NCI-H2171 treated with DMSO at 0.1 percent for 48 hours (cell line): ENCODE measurements around the gene ETS1.

Experiments
- DNase-seq: peaks from one replicate; lab custom pipeline; 2025; lab: John Stamatoyannopoulos, UW

ETS1 gene

GRCh38 chr11:128592454-128592853 is 5.1 kb upstream of the ETS1 start:
- DNase-seq = no peak

DNA sequence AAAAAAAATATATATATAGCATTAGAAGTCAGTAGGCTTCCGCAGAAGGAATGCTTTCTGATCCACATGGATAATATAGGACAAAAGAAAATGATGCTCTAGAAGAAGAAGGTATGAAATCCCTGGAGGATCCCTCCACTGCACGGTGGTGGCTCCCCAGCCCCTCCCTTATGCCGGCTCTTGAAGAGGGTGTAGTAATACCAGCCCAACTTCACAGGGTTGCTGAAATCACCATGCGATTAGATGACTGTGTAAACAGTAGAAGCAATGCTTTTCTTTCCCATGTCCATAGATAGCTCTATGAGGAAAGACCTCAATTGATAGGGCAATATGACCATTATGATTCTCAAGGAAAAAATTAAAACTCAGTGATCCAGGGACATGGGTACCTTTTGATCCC is 3.2 kb upstream of the ETS1 start:
- no peak for DNase-seq

DNA sequence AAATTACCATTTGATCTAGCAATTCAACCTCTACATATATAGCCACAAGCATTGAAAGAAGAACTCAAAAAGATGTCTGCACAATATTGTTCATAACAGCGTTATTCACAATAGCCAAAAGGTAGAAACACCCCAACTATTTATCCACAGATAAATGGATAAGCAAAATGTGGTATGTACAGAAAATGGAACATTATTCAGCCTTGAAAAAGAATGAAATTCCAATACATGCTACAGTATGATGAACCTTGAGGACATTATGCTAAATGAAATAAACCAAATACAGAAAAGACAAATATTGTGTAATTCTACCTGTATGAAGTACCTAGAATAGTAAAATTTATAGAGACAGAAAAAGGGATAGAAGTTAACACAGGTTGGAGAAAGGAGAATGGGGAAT is 2.6 kb upstream of the ETS1 start:
- DNase-seq = no peak

GRCh38 chr11:128588093-128588492 is 735 bp upstream of the ETS1 start:
- DNase-seq = no peak

- no peak for DNase-seq
Observed at GRCh38 chr11:128586689-128587088, 669 bp downstream of the ETS1 start.

DNA sequence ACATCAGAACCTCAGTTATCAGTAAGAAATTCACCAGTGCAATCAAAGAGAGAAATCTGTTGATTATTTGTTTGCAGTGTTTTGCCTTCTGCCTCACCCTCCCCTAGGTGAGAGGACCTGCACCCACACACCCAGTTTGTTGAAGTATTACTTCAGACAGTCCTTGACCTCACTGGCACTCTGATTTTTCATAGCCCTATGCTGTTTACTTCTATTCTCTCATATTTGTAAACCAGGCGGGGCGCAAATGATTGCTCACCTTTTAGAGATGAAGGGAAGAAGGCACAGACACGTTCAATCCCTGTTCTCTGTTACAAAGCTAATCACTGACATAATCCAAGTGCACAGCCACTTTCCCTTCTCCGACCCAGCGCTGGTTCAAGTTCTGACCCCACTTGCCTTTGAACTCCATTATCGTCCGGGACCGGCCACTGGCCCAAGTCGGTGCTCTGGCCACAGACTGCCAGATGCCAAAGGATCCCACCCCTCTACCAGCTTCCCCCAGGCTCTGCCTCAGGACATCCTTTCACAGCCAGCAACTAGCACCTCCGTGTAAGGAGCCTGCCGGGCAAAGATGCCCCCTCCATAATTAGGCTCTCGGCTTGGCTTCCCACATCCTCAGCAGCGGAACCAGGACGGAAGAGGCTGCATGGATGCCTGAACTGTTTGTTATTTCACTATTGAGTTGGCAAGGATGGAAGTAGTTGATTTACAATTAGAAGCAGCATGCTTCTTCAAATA is 1.7 kb downstream of the ETS1 start:
- no peak for DNase-seq

GRCh38 chr11:128584253-128584652 is 3.1 kb downstream of the ETS1 start:
- DNase-seq = no peak

DNA sequence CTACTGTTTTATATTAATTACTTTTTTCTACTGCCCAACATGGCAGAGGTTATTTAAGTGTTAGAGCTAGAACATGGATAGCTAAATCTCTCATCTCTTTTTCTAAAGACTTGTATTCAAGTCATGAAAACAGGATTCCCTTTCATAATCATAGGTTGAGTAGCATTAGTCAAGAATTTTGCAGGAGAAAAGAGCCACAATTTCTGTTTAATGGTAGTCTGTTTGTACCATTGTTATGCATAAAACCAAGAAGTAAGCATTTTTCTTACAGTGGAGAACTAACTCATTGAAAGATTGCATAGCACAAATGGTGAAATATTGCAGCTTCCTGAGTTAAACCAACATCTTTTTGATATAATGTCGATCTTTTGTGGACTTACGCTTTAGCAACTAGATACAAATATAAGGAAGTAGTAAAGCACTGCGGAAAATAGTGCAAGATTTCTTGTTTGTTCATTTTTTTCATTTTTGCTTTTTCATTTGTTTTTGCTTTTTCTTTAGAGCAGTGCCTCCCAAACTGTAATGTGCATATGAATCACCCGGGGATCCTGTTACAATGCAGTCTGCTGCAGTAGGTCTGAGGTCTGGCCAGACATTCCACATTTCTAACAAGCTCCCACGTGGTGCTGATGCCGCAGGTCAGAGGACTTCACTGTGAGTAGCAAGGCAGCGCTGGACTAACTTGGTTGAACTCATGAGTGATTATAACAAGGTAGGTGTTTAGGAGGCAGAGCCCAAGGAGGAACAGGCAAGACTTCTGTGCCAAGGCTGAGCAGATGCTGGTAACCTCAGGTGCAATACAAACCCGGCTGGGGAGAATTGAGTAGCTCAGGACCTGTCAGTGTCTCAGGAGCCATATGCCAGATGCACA is 4.6 kb downstream of the ETS1 start:
- peak; percentile 2 for DNase-seq

DNA sequence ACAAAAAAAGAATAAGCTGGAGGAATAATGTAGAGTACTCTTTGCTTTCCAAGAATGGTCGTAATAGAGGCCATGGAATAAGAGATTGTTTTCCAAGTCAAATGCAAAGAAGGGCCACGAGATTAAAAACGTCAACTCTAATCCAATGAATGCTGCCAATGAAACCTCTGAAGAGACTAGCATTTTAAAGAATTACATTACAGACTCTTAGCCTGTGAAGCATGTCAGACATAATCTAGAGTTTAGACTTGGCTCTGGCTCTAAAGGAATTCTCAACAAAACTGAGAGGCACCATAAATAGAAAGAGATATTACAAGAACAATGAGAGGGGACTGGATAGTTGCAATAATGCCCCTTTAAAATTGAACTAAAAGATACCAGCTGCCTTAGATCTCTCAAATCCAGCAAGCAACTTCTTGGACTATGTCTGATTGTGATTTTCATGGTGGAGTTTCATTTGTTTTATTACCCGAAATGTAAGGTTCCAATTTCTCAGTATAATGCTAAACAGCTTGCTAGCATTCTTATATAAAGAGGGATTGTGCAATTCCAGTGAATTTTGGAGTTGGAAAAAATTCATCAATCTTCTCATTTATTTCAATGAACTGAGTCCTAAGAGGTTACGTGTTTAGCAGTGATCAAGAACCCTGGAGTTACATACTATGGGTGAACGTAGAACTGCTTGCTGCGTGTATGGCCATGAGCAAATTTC is 5.6 kb downstream of the ETS1 start:
- DNase-seq = no peak

DNA sequence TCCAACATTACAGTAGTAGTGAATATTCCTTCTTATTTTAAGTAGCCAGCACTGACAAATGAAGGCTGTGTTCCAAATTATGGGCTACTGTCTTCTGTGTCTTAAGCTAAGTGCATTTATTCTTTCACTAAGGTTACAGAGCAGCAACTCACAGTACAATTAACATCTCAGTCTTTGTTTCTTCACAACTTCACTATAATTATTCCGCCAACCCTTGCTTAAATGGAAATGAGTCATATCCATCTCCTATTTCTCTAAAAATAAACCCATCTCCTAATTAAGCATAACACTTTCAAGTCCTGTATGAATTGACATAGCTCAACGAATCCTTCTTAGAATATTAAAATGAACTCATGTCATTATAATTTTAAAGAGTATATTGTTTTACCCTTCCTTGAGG is 6.7 kb downstream of the ETS1 start:
- no peak for DNase-seq

DNA sequence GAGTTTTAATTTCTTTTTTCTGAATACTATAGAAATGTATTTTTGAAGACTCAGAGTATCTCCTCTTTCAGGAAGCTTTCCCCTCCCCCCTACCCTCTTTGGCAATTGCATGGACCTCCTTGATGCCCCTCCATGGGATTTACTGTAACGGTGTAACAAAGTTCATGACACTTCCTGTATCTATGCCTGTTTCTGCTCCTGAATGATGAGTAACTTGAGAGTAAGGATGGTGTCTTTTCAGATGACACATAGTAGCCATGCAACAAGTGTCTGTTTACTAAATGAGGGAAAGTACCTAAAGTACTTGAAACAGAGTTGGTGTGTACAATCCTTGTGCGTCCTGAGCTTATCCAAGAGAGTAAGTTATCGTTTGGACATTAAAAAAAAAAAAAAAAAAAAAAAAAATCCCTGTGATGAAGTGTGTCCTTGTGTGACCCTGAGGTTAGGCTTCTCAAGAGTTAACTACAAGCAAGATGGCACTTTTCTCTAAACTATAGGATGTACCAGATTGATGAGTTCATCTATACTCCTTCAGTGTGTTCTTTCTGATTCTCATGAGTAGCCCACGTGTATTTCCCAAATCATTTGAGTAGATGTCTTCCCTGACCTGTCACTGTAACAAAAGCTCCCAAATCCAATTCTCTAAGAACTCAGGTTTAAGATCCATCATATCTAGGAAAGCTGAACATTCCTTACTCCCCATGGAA is 7.4 kb downstream of the ETS1 start:
- no peak for DNase-seq

GRCh38 chr11:128576555-128576954 is 10.8 kb downstream of the ETS1 start:
- DNase-seq = no peak

- no peak for DNase-seq
Observed at GRCh38 chr11:128575961-128576350, 11.4 kb downstream of the ETS1 start.

GRCh38 chr11:128575174-128575960 is 12.0 kb downstream of the ETS1 start:
- DNase-seq = no peak

GRCh38 chr11:128574576-128575011 is 12.8 kb downstream of the ETS1 start:
- DNase-seq = no peak

- DNase-seq = no peak
Observed at GRCh38 chr11:128573638-128574037, 13.7 kb downstream of the ETS1 start.

DNA sequence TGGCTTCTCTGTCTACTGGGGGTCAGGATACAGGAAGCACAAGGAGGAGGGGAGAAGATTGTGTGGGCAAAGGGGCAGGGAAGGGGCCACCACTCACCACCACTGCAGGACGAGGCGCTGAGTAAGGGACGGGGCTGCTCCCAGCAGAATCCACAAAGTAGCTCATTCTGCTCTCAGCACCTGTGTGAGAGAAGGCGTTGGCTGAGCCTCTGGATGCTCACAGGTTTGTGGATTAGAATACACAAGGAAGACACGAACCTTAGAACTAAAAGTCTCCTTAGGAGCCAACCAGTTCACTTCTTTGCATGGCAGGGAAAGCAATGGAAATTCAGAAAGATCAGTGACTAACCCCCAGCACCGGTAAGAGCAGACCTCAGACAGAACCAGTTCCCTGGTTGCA is 14.4 kb downstream of the ETS1 start:
- DNase-seq = no peak

- no peak for DNase-seq
Observed at GRCh38 chr11:128570632-128571031, 16.7 kb downstream of the ETS1 start.

DNA sequence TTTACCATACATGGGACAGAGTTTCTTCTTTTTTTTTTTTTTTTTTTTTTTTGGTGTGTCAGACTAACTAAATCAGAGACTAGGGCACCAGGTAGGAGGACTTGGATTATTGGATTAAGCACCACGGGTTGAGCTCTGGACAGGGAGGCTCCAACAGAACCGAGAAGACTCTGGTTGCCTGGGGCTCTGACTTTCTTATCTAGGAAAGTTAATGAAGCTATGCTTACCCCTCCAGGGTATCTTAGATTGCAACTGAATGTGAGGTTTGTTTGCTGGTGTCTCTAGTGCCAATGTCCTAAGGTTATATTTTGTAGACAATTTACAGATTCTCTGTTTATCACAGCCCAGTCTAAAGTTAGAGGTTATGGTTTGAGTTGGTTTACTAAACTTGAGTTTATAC is 18.1 kb downstream of the ETS1 start:
- DNase-seq = no peak

GRCh38 chr11:128568166-128568778 is 19.1 kb downstream of the ETS1 start:
- DNase-seq = no peak

- no peak for DNase-seq
Observed at GRCh38 chr11:128567130-128567529, 20.2 kb downstream of the ETS1 start.
